Sciatic nerve (tissue), 2 donors: Measurements from ENCODE around the gene MARK4. TPM values are rescaled to one million over a fixed set of nuclear protein-coding genes. Genes with fewer than 3 reads are reported as not detected.

Experiments used
- ATAC-seq: fragments of 200-7000 bp; cut with Tn5 transposase; one replicate; pipeline ENCODE4 v1.9.1; 2020; ENCODE audit warnings: mild to moderate bottlenecking, moderate library complexity
- DNase-seq: peaks from one replicate; pipeline ENCODE4 v3.0.0-alpha.2; 2020; ENCODE audit warnings: low spot score
- intact Hi-C: fragments of 100-400 bp; cut with DNase I; formaldehyde crosslinking; loops from one replicate; pipeline ENCODE4 v1.14.2; 2022
- total RNA-seq: library from RNA; stranded (reverse); fragmentation: NEBNext Ultra II Directional; extraction: Animal tissue kit (Norgen Biotek cat#: 25700); gene quantifications from one replicate; pipeline ENCODE4 v1.2.1, GENCODE V29; 2021
- donor health status: DM: no; HTN: no; CAD: no.
- donor health status: DM: no; HTN: no; CAD: no.

MARK4 gene
- total RNA-seq, 1 donor from 2014 or later: 37.5 TPM

GRCh38 chr19:45348367-45349125 lies 97.5 kb downstream of the MARK4 start:
- no peak for DNase-seq
- intact Hi-C loops: no loop called here
- no peak for ATAC-seq

- ATAC-seq: no peak
- intact Hi-C loops: no loop called here
These were observed 98.0 kb downstream of the MARK4 start for GRCh38 chr19:45349126-45349415.

GRCh38 chr19:45349430-45349941 lies 98.4 kb downstream of the MARK4 start:
- DNase-seq (no peak), ATAC-seq (no peak)
- intact Hi-C loops: no loop called here

More at GRCh38 chr19:45349126-45349415, 98.0 kb downstream of the MARK4 start:
- no peak for DNase-seq

- intact Hi-C loops: no loop called here
- no peak for ATAC-seq
These were observed 99.5 kb downstream of the MARK4 start for GRCh38 chr19:45350477-45351058.

GRCh38 chr19:45351401-45351952 lies 100.4 kb downstream of the MARK4 start:
- DNase-seq: no peak
- no peak for ATAC-seq
- intact Hi-C loops: no loop called here

More at GRCh38 chr19:45350477-45351058, 99.5 kb downstream of the MARK4 start:
- no peak for DNase-seq

- intact Hi-C loops: no loop called here
- ATAC-seq (no peak), DNase-seq (no peak)
These were observed 101.0 kb downstream of the MARK4 start for GRCh38 chr19:45352062-45352461.

- ATAC-seq: no peak
- DNase-seq: no peak
- intact Hi-C loops: no loop called here
These were observed 101.4 kb downstream of the MARK4 start for GRCh38 chr19:45352471-45352870.

GRCh38 chr19:45352914-45353796 lies 102.1 kb downstream of the MARK4 start:
- ATAC-seq: no peak
- no peak for DNase-seq
- intact Hi-C loops: no loop called here

GRCh38 chr19:45354241-45354842 lies 103.3 kb downstream of the MARK4 start:
- intact Hi-C loops: no loop called here

More at GRCh38 chr19:45354241-45354842, 103.3 kb downstream of the MARK4 start:
- DNase-seq (no peak), ATAC-seq (no peak)

Other genes starting within 250 kb of the MARK4 start
- 27.4 TPM for gene RELB, start 249.8 kb upstream of the MARK4 start, total RNA-seq
- gene CLASRP, start 212.2 kb upstream of the MARK4 start, total RNA-seq: 109 TPM
- gene ZNF296, start 174.8 kb upstream of the MARK4 start, total RNA-seq: 0.45 TPM
- gene GEMIN7, start 172.0 kb upstream of the MARK4 start, total RNA-seq: 8.8 TPM
- gene PPP1R37, start 158.1 kb upstream of the MARK4 start, total RNA-seq: 19.3 TPM
- gene NKPD1, start 90.3 kb upstream of the MARK4 start, total RNA-seq: not detected
- gene TRAPPC6A, start 73.0 kb upstream of the MARK4 start, total RNA-seq: 20.8 TPM
- gene BLOC1S3, start 72.5 kb upstream of the MARK4 start, total RNA-seq: 13.0 TPM
- 4.9 TPM for gene EXOC3L2, start 5.9 kb upstream of the MARK4 start, total RNA-seq
- gene CKM, start 71.6 kb downstream of the MARK4 start, total RNA-seq: not detected
- gene KLC3, start 89.5 kb downstream of the MARK4 start, total RNA-seq: not detected
- gene ERCC2, start 119.3 kb downstream of the MARK4 start, total RNA-seq: 17.7 TPM
- gene PPP1R13L, start 153.8 kb downstream of the MARK4 start, total RNA-seq: 20.7 TPM
- gene POLR1G, start 155.4 kb downstream of the MARK4 start, total RNA-seq: 2.3 TPM
- gene ERCC1, start 172.6 kb downstream of the MARK4 start, total RNA-seq: 58.6 TPM
- 3.7 TPM for gene FOSB, start 216.7 kb downstream of the MARK4 start, total RNA-seq
- gene RTN2, start 245.8 kb downstream of the MARK4 start, total RNA-seq: 4.0 TPM
- gene PPM1N, start 247.2 kb downstream of the MARK4 start, total RNA-seq: 1.8 TPM